GM10266 (cell line): Measurements from ENCODE around the gene TULP4.
"Not testable (repeated sequence)": the region's sequence is repeated elsewhere in the genome, so short reads cannot be mapped to it uniquely, and the experiment has no call there.

Source experiments
- DNase-seq: peaks from one replicate; pipeline ENCODE4 v3.0.0; 2012; ENCODE audit errors: extremely low spot score
- TF ChIP-seq, protein P1 (sequence below): IDR thresholded peaks from 2 replicates; pipeline ENCODE4 v1.5.1; 2012; ENCODE audit warnings: mild to moderate bottlenecking, low read depth; ENCODE audit not compliant: control insufficient read depth, insufficient read depth; ENCODE audit errors: missing control alignments

TULP4 gene

GRCh38 chr6:158347335-158347734 lies 35.1 kb downstream of the TULP4 start:
- TF ChIP-seq, protein P1, sequence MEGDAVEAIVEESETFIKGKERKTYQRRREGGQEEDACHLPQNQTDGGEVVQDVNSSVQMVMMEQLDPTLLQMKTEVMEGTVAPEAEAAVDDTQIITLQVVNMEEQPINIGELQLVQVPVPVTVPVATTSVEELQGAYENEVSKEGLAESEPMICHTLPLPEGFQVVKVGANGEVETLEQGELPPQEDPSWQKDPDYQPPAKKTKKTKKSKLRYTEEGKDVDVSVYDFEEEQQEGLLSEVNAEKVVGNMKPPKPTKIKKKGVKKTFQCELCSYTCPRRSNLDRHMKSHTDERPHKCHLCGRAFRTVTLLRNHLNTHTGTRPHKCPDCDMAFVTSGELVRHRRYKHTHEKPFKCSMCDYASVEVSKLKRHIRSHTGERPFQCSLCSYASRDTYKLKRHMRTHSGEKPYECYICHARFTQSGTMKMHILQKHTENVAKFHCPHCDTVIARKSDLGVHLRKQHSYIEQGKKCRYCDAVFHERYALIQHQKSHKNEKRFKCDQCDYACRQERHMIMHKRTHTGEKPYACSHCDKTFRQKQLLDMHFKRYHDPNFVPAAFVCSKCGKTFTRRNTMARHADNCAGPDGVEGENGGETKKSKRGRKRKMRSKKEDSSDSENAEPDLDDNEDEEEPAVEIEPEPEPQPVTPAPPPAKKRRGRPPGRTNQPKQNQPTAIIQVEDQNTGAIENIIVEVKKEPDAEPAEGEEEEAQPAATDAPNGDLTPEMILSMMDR: no peak
- DNase-seq: no peak

- DNase-seq: not testable (repeated sequence)
Measured at GRCh38 chr6:158348737-158349504, 36.7 kb downstream of the TULP4 start.

GRCh38 chr6:158349505-158350275 lies 37.4 kb downstream of the TULP4 start:
- not testable (repeated sequence) for DNase-seq

- not testable (repeated sequence) for DNase-seq
Measured at GRCh38 chr6:158350731-158351130, 38.5 kb downstream of the TULP4 start.

DNA sequence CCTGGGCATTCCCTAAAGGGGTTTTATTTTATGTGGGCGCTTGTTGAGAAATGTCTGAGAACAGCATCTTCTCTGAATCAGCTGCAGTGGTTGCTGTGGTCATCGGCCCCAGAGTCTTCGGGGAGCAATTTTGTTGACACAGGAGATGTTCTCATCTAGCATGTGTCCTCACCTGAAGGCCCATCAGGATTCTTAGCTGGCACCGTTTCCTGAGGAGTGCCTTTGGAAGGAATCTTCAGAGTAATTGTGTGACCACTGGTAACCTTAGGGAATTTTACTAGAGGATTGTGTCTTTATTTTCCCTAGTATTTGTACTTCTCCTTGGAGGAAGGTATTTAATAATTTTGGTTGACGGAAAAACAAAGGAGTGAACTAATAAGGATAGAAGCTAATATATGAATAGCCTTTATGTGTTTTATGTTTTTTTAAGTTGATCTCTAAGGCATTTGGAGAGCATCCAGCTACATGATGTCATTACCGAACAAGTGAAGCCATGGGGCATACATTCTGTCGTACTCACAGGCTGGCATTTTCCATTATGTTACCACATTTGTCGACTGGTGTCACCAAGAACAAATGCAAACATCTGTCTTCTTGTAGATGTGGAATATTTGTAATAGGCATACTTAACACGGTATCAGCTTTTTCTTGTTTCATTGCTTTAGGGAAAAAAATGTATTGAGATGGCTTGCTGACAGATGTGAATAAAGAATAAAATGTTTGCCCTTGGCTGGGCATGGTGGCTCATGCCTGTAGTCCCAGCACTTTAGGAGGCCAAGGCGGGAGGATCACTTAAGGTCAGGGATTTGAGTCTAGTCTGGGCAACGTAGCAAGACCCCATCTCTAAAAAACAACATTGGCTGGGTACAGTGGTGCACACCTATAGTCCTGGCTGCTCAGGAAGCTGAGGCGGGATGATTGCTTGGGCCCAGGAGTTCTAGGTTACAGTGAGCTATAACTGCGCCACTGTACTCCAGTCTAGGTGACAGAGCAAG lies 41.9 kb downstream of the TULP4 start:
- TF ChIP-seq, protein P1: no peak
- no peak for DNase-seq

GRCh38 chr6:158356586-158357546 lies 44.6 kb downstream of the TULP4 start:
- DNase-seq: no peak
- TF ChIP-seq, protein P1: no peak

GRCh38 chr6:158357570-158358216 lies 45.4 kb downstream of the TULP4 start:
- TF ChIP-seq, protein P1: no peak
- DNase-seq: peak; percentile 68
